CD4-positive, alpha-beta T cell (primary cell): ENCODE measurements around the gene ZMYM1. TPM values are rescaled to one million over a fixed set of nuclear protein-coding genes. Genes with fewer than 3 reads are reported as not detected.

Source experiments
- ATAC-seq: fragments of 200-7000 bp; cut with Tn5 transposase; one replicate; pipeline ENCODE4 v1.10.0; 2022; ENCODE audit warnings: mild to moderate bottlenecking; ENCODE audit not compliant: poor library complexity
- CTCF ChIA-PET: fragments of 350-600 bp; sonication (Branson Sonifier 250); formaldehyde crosslinking; loops from one replicate; lab custom pipeline; 2021; ENCODE audit warnings: antibody characterized with exemption, inconsistent platforms; lab: Charles Lee
- POLR2A ChIA-PET: fragments of 350-600 bp; sonication (Branson Sonifier 250); formaldehyde crosslinking; loops from one replicate; lab custom pipeline; 2021; ENCODE audit warnings: antibody characterized with exemption, inconsistent platforms; lab: Charles Lee
- DNase-seq, 14 experiments: peaks; one replicate each; pipeline ENCODE4 v3.0.0-alpha.2; 2013 to 2020; ENCODE audit warnings: mixed read lengths in 2 of 14
- H3K27ac ChIP-seq, 2 donors: one replicate each; pipeline versions ENCODE4 v1.5.1 to v1.7.0; 2013; ENCODE audit warnings: low read length in 2 of 2, low read depth in 1 of 2, mild to moderate bottlenecking in 1 of 2
- H3K27me3 ChIP-seq, 2 experiments: 1 replicate in 1 of 2; 2 replicates in 1 of 2; pipeline versions ENCODE4 v1.6.1 to v1.7.0; 2013; ENCODE audit warnings: low read length in 2 of 2, control low read depth in 1 of 2, mild to moderate bottlenecking in 1 of 2, moderate library complexity in 1 of 2; ENCODE audit not compliant: insufficient read depth in 2 of 2, control insufficient read depth in 1 of 2
- H3K36me3 ChIP-seq: one replicate; pipeline ENCODE4 v1.6.1; 2013; ENCODE audit warnings: low read length, control low read depth; ENCODE audit not compliant: insufficient read depth
- H3K4me1 ChIP-seq: one replicate; pipeline ENCODE4 v1.6.1; 2013; ENCODE audit warnings: low read length, control low read depth; ENCODE audit not compliant: insufficient read depth
- H3K4me3 ChIP-seq: one replicate; pipeline ENCODE4 v1.5.1; 2013; ENCODE audit warnings: mild to moderate bottlenecking, low read length, moderate library complexity
- H3K9me3 ChIP-seq, 2 experiments: 1 replicate in 1 of 2; 2 replicates in 1 of 2; pipeline versions ENCODE4 v1.6.1 to v1.7.0; 2013; ENCODE audit warnings: low read length in 2 of 2, mild to moderate bottlenecking in 2 of 2, control low read depth in 1 of 2, moderate library complexity in 1 of 2; ENCODE audit not compliant: control insufficient read depth in 1 of 2, insufficient read depth in 1 of 2
- H3K27ac Mint-ChIP-seq: one replicate; pipeline ENCODE4 v1.8.0; 2020; ENCODE audit warnings: mixed read lengths
- H3K27me3 Mint-ChIP-seq: one replicate; pipeline ENCODE4 v1.8.0; 2021; ENCODE audit warnings: mixed read lengths
- H3K36me3 Mint-ChIP-seq: one replicate; pipeline ENCODE4 v1.8.0; 2021; ENCODE audit warnings: low read depth, mixed read lengths
- H3K4me1 Mint-ChIP-seq: one replicate; pipeline ENCODE4 v1.8.0; 2021; ENCODE audit warnings: low read depth, mixed read lengths
- H3K4me3 Mint-ChIP-seq: one replicate; pipeline ENCODE4 v1.8.0; 2020; ENCODE audit warnings: mild to moderate bottlenecking, mixed read lengths
- H3K9me3 Mint-ChIP-seq: one replicate; pipeline ENCODE4 v1.8.0; 2020; ENCODE audit warnings: mixed read lengths
- intact Hi-C, 2 experiments: fragments of 100-400 bp; cut with DNase I in 1 of 2; cut with micrococcal nuclease in 1 of 2; formaldehyde crosslinking; loops; one replicate each; pipeline versions ENCODE4 v1.15.1 to v1.9.0; 2023 to 2025; cut with DNase I, micrococcal nuclease
- total RNA-seq, 174 experiments: library from RNA in 2 of 174; stranded (reverse) in 2 of 174; gene quantifications; one replicate each; pipeline ENCODE4 v1.2.3 and lab custom pipeline; 2021 to 2026
- TF ChIP-seq, protein P1 (sequence below): fragments of 200-600 bp; IDR thresholded peaks from one replicate; pipeline ENCODE4 v1.8.0; 2022; ENCODE audit warnings: antibody characterized with exemption, mild to moderate bottlenecking

The ZMYM1 gene
- total RNA-seq, 2 experiments from 2014 or later: 6.3 to 6.7 TPM

- no peaks in the 10 kb centered on the region for H3K27me3 Mint-ChIP-seq
- POLR2A ChIA-PET: no interaction called here
- H3K36me3 Mint-ChIP-seq: no peaks in the 10 kb centered on the region
- H3K4me3 Mint-ChIP-seq: no peak overlapping the region
- intact Hi-C loops: no loop called here
- H3K4me3 ChIP-seq: no peak overlapping the region
- H3K9me3 ChIP-seq: no peaks in the 10 kb centered on the region
- CTCF ChIA-PET: no interaction called here
- no peaks in the 10 kb centered on the region for H3K4me1 ChIP-seq
- no peak overlapping the region for H3K27ac Mint-ChIP-seq
- DNase-seq (no peak), ATAC-seq (no peak)
- no peaks in the 10 kb centered on the region for H3K9me3 Mint-ChIP-seq
- no peaks in the 10 kb centered on the region for H3K36me3 ChIP-seq
- no peaks in the 10 kb centered on the region for H3K4me1 Mint-ChIP-seq
- no peak overlapping the region for H3K27ac ChIP-seq
- TF ChIP-seq, protein P1, sequence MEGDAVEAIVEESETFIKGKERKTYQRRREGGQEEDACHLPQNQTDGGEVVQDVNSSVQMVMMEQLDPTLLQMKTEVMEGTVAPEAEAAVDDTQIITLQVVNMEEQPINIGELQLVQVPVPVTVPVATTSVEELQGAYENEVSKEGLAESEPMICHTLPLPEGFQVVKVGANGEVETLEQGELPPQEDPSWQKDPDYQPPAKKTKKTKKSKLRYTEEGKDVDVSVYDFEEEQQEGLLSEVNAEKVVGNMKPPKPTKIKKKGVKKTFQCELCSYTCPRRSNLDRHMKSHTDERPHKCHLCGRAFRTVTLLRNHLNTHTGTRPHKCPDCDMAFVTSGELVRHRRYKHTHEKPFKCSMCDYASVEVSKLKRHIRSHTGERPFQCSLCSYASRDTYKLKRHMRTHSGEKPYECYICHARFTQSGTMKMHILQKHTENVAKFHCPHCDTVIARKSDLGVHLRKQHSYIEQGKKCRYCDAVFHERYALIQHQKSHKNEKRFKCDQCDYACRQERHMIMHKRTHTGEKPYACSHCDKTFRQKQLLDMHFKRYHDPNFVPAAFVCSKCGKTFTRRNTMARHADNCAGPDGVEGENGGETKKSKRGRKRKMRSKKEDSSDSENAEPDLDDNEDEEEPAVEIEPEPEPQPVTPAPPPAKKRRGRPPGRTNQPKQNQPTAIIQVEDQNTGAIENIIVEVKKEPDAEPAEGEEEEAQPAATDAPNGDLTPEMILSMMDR: no peak
- no peaks in the 10 kb centered on the region for H3K27me3 ChIP-seq
Measured at GRCh38 chr1:35043498-35043897, 35.7 kb upstream of the ZMYM1 start.

DNA sequence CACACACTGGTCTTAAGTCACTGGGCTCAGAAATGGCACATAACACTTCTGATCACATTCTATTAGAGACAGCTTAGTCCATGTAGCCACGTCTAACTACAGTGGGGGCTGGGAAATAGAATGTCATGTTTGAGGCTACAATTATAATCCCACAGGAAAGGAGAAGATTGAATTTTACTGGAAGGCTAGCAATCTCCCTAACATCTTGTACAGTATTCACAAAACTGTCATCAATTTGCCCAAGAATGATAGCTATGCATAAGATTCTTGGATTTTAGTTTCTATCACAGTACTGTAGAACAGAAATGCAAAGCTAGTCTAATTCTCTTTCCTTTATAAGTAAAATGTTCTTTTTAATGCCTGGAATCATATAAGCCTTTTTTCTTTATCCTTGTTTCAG, 34.8 kb upstream of the ZMYM1 start:
- Mint-ChIP-seq H3K4me3 (no peak overlapping the region), H3K9me3 (no peaks in the 10 kb centered on the region), H3K27me3 (no peaks in the 10 kb centered on the region), H3K27ac (no peak overlapping the region), H3K4me1 (no peaks in the 10 kb centered on the region), H3K36me3 (no peaks in the 10 kb centered on the region)
- TF ChIP-seq, protein P1: no peak
- DNase-seq: no peak
- CTCF ChIA-PET: no interaction called here
- Histone ChIP-seq H3K9me3 (no peaks in the 10 kb centered on the region), H3K27ac (no peak overlapping the region), H3K36me3 (no peaks in the 10 kb centered on the region), H3K27me3 (no peaks in the 10 kb centered on the region), H3K4me1 (no peaks in the 10 kb centered on the region), H3K4me3 (no peak overlapping the region)
- intact Hi-C loops: no loop called here
- ATAC-seq: no peak
- POLR2A ChIA-PET: no interaction called here

GRCh38 chr1:35046730-35047129, 32.5 kb upstream of the ZMYM1 start:
- ATAC-seq (no peak), DNase-seq (no peak)
- Mint-ChIP-seq H3K36me3 (no peaks in the 10 kb centered on the region), H3K4me3 (no peak overlapping the region), H3K27ac (no peak overlapping the region), H3K9me3 (no peaks in the 10 kb centered on the region), H3K27me3 (no peaks in the 10 kb centered on the region), H3K4me1 (no peaks in the 10 kb centered on the region)
- Histone ChIP-seq H3K36me3 (no peaks in the 10 kb centered on the region), H3K27ac (no peak overlapping the region), H3K4me1 (no peaks in the 10 kb centered on the region), H3K27me3 (no peaks in the 10 kb centered on the region), H3K4me3 (no peak overlapping the region), H3K9me3 (no peaks in the 10 kb centered on the region)
- ChIA-PET POLR2A (no interaction called here), CTCF (interaction anchor here (0.6 kb wide), 2 partner anchors 38 to 433 kb away, joined by 3 read pairs; no protein-coding TSS in a partner anchor)
- intact Hi-C loops: no loop called here
- TF ChIP-seq, protein P1: no peak
